ENCODE data around the gene ONECUT2. TPM values are rescaled to one million over a fixed set of nuclear protein-coding genes. Genes with fewer than 3 reads are reported as not detected.
A peak's percentile ranks its signal among the peaks of the same experiment; 100 is the strongest.

The ONECUT2 gene
- total RNA-seq, 1 donor from 2014 or later = under 0.01 TPM

DNA sequence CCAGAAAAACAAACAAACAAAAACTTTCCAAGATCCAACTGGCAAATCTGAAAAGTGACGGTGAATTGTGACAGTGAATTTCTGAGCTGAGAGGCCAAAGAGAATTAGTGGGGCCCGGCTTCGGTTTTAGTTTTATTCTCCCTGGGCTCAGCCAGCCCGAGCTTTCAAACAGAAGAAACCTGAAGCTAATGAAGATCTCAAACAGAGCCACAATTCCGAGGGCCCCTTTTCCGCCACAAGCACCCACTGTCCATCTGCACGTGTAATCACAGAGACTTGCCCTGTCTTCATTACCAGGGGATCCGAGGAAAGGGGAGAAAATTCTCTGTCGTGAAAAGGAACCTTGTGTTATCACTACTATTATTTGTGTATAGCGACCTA is 4.2 kb upstream of the ONECUT2 start:
- no peak for DNase-seq (ENCODE audit: low read depth in 2 of 2)

DNA sequence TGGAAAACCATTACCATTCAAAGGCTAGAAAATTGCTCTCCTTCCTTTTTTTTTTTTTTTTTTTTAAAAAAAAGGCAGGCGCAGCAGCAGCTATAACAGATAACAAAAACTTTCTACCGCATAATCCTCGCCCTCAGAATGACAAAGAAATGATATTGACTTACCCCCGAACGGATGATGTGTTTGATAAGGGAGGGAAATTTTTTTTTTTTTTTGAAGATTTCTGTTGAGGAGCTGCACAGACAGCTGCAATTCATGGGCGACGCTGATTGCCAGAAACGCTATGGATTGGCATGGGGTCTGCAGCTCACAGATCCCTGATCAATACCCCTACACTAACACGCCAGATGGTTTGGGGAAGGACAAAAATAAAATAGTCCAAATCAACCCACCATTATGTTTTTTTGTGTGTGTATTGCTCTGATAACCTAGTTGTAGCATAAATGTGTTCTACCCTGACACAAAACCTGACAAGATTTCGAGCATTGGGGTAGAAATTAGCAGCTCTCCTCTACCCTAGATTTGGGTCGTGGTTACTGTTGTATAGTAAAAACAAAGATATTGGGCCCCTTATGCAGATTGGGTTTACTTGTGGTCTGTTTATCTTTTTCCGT is 3.6 kb upstream of the ONECUT2 start:
- no peak for DNase-seq (ENCODE audit: low read depth in 2 of 2)

- no peak for DNase-seq (ENCODE audit: low read depth in 2 of 2)
Measured at GRCh38 chr18:57432140-57432539, 3.0 kb upstream of the ONECUT2 start.

DNA sequence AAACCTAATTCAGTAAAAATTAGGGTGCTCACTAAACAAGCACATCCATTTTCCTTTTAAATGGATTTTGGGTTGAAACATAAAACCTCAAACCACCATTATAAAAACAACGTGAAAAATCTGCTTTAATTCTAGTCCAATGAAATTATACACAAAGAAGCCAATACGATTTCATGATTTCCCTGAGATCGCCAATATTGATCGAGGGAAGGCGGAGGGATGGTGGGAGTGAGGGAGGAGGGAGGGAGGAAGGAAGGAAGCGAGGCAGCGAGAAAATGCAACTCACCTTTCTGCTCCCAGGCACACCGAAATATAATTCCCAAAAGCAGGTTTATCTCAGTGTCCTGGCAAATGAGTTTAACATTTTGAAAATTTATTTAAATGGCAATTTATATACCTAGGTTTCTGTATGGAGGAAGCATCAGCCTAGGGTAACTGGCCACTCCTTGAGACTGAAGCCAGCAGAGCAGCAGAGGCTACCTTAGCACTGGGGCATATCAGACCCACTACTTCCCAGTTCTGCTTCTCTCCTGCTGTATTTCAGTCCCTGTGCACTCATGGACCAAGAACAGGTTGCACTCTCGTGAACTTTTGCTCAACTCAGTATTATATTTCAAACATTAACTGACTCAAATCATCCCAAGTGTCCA is 2.3 kb upstream of the ONECUT2 start:
- no peak for DNase-seq (ENCODE audit: low read depth in 2 of 2)

DNA sequence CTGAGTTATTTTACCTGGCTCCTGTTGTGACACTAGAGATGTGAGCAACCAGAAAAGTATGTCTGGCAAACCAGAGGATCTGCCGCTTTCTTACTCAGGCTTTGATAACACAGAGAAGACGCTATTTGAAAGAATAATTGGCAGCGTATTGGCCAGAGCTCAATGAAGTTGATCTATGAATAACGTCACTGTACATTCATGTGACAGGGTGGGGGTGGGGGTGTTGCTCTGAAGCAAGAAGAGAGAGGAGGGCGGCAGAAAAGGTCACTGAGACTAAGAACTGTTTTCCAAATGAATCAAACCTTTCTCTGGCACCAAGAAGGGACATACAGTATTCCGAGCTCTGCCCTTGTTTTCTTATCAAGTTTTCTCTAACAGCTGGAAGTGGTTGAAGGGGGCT is 1.7 kb upstream of the ONECUT2 start:
- no peak for DNase-seq (ENCODE audit: low read depth in 2 of 2)

- DNase-seq (ENCODE audit: low read depth in 2 of 2) = no peak
Measured at GRCh38 chr18:57433934-57434535, 1.1 kb upstream of the ONECUT2 start.

DNA sequence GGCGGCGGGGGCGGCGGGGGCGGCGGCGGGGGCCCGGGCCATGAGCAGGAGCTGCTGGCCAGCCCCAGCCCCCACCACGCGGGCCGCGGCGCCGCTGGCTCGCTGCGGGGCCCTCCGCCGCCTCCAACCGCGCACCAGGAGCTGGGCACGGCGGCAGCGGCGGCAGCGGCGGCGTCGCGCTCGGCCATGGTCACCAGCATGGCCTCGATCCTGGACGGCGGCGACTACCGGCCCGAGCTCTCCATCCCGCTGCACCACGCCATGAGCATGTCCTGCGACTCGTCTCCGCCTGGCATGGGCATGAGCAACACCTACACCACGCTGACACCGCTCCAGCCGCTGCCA is 644 bp downstream of the ONECUT2 start:
- DNase-seq (ENCODE audit: low read depth in 2 of 2) = no peak

- DNase-seq (ENCODE audit: low read depth in 2 of 2) = no peak
Measured at GRCh38 chr18:57436191-57436964, 1.2 kb downstream of the ONECUT2 start.

DNA sequence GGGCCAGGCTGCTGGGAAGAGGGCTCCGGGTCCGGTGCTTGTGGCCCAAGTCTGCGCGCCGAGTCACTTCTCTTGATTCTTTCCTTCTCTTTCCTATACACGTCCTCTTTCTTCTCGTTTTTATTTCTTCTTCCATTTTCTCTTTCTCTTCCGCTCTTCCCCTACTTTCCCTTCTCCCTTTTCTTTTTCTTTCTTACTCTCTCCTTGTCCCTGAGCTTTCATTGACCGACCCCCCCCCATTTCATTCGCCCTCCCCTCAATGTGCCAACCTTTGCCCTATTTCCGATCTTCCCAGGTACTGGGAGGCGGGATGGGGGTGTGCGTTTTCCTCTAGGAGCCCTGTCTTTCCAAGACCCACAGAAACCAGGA is 1.8 kb downstream of the ONECUT2 start:
- no peak for DNase-seq (ENCODE audit: low read depth in 2 of 2)

- no peak for DNase-seq (ENCODE audit: low read depth in 2 of 2)
Measured at GRCh38 chr18:57437402-57437765, 2.2 kb downstream of the ONECUT2 start.

- DNase-seq (ENCODE audit: low read depth in 2 of 2) = peak; percentile 47 to 77
Measured at GRCh38 chr18:57437766-57438671, 2.8 kb downstream of the ONECUT2 start.

DNA sequence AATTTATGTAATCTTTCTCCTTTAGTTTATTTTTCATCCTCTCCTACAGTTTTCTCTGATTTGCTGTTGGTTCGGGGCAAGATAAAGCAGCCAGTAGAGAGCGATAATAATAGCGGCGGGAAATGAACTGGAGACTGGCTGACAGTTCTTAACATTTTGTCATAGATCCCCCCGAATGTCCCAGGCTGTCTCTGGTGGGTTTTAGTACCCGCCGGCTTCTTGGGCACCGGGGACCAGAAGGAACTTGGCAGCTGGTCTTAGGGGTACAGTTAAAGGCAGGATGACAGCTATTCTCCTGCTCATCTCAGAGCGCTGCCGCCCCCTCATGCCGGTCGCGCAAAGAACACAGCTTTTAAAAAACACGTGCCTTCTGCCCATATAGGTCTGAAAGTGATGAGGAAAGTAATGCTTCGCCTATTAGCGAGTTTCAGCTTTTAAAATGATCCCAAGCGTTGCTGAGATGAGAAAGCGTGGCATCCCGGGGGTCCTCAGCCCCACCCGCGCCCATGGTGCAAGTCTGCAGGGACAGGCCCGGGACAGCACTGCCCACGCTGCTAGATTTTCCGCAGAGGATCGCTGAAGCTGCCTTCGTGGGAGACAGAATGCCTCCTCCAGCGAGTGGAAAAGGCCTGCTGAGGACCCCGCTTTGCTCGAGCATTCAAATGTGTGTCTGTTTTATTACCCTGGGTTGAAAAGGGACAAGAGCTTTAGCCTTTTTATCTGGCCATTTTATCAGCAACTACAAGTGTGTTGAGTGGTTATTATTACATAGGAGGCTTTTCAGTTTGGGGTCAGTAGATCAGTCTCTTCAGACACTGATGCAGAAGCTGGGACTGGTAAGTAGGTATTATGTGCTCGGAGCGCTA is 3.8 kb downstream of the ONECUT2 start:
- DNase-seq (ENCODE audit: low read depth in 2 of 2) = no peak

- DNase-seq (ENCODE audit: low read depth in 2 of 2) = no peak
Measured at GRCh38 chr18:57439609-57439968, 4.4 kb downstream of the ONECUT2 start.

DNA sequence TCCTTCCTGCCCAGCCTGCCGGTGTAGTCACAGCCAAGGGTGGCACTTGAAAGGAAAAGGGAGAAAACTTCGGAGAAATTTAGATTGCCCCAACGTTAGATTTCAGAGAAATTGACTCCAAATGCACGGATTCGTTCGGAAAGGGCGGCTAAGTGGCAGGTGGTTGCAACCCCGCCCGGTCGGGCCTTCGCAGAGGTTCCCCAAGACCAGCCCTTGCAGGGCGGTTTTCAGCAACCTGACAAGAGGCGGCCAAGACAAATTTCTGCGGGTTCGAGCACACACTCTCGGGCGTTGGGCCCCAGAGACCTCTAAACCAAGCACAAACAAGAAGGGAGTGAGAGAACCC is 4.8 kb downstream of the ONECUT2 start:
- DNase-seq (ENCODE audit: low read depth in 2 of 2) = no peak

DNA sequence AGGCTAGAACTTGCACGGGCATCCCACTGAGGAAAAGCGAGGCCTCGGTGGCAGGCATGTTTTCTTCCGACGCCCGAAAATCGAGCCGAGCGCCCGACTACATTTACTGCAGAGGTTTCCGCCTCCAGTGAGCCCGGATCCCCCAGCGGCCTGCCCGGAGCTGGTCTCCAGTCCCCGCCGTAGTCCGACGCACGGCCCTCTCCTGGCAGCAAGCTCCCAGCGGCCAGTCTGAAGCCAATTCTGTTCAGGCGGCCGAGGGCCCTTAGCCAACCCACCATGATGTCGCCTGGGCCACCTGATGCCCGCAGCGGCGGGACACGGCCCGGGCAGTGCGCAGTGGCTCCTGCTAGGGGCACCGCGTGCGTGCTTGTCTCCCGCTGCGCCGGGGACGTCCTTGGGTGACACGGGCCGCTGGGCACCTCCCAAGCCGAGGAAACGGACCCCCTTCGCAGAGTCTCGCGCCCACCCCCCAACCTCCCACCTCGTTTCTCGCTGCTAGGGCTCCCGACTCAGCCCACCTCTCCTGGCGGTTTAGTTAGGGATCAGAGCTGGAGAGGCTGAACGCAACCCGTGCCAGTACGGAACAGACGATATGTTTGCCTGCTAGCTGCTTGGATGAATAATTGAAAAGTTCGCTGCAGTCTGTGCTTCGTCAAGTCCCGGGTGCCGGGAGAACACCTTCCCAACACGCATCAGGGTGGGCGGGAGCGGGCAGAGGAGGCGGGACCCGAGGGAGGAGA is 5.3 kb downstream of the ONECUT2 start:
- no peak for DNase-seq (ENCODE audit: low read depth in 2 of 2)

- no peak for DNase-seq (ENCODE audit: low read depth in 2 of 2)
Measured at GRCh38 chr18:57441071-57441794, 6.1 kb downstream of the ONECUT2 start.

DNA sequence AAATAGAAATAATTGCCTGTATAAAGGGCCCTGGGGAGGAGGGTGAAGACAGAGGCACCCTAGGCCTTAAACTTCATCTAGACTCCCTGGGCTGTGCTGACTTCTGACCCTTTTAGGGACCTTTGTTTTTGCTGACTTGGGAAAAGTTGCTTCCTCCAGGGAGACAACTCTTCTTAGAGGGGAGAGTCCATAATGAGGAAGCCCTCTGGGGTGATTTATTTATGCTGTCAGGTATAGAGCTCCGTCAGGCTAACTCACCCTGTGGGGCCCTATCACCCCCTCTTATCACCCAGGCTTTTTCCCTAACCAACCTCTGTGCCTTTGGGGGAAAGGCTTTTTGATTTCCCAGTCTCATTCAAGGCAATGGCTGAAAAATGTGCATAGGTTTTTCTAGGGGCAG is 8.1 kb downstream of the ONECUT2 start:
- no peak for DNase-seq (ENCODE audit: low read depth in 2 of 2)

GRCh38 chr18:57443702-57444101 is 8.5 kb downstream of the ONECUT2 start:
- no peak for DNase-seq (ENCODE audit: low read depth in 2 of 2)

DNA sequence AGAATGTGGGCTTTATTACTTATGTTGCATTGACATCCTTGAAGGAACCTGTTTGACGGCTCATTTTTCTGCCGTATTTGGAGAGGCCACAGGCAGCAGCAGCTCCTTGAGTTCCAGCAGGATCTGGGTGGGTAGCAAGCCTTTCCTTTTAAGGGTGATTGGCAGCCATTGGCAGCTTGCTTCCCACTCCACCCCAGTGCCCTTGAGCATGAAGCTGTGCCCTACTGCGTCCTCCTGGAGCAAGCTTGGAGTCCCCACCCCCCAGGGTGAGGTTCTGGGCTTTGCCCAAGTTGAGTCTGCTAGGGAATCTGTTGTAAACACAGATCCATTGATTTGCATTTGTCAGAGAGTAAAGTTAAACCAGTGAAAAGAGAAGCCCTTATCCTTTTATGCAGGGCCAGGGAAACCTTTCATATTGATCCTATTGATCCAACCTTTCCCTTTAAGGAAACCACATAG is 9.2 kb downstream of the ONECUT2 start:
- DNase-seq (ENCODE audit: low read depth in 2 of 2) = no peak
